ENCODE results near the gene GPR141.

The GPR141 gene

DNA sequence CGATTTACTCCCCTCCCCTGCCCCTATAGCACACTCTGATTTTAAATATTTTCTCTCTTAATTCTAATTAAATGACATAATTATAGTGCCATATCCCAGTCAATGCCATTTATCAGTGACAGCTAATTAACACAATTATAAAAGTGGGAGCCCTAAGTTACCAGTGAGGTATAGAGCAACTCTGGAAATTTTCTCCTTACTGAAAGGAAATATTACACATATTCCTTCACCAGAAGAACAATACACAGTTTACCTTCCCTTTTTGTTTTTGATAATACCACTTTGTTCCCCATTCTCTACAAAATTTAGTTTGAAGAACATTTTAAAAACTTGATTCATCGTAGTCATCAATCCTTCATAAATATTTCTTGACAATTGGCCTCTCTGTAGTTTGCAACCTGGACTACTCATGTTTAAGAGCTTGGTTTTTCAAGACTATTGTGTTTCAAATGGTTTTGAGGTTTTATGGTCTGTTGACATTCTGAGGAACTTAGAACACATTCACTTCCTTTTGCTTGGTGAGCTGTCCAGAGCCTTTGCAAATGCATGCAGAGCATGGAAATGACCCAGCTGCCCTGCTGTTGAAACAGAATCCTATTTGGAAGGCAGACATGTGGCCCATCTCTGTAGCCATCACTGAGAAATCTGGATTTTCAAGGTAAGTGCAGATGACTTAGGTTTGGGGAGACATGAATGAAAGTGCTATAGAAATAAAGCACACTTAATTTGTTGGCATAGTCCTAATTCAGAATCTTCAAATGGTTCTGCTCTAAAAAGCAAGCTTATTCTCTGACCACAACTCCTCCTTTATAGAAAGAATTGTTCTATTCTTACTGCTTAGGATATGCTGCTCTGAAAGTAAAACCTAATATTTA lies at the start of gene GPR141:
Gene GPR141 (plus strand): TSS at position 521 of the 875 bp plus-strand sequence. CDS start 56,628 bp downstream, outside the sequence.
- no peak for ATAC-seq

- ATAC-seq: no peak
These were observed 48.2 kb upstream of the GPR141 start for GRCh38 chr7:37635346-37635745.

DNA sequence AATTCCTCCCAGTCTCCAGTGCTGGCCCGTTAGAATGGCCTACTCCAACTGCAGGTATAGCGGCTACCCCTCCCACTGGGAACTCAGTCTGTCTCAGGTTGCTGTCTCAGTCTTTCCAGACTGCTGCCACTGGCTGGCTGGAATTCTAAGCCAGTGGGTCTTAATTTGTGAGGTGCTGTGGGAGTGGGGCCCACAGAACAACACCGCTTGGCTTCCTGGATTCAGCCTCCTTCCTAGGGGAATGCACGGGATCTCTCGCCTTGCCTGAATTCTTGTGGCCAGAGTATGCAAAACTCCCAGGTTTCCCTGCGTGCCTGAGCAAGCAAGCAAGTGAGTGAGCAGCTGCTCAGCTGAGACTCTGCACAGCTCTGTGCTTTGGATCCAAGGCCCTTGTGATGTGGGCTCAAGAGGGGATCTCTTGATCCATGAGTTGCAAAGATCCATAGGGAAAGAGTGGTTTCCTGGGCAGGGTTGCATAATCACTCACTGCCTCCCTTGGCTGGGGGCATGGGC lies 41.5 kb upstream of the GPR141 start:
- no peak for ATAC-seq

DNA sequence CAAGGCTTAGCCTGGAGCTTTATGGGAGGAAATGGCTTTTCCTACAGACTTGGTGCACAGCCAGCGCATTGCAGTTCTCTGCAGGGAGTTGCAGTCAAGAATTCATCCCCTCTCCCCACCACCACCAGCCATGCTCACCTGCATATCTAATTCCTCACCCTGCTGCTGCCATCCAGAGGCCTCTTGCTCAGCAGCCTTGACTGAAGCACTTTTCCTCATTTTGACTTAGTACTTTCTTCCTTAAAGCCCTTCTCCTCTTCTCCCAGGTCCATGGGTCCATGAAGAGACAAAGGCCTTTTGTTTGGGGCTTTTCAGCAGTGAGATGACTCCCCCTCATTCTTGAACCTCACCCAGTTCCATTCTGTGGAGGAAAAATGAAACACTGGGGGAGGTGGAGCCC lies 39.7 kb upstream of the GPR141 start:
- no peak for ATAC-seq

- ATAC-seq: no peak
These were observed 38.1 kb upstream of the GPR141 start for GRCh38 chr7:37645282-37646050.

- no peak for ATAC-seq
These were observed 26.5 kb upstream of the GPR141 start for GRCh38 chr7:37656913-37657530.

DNA sequence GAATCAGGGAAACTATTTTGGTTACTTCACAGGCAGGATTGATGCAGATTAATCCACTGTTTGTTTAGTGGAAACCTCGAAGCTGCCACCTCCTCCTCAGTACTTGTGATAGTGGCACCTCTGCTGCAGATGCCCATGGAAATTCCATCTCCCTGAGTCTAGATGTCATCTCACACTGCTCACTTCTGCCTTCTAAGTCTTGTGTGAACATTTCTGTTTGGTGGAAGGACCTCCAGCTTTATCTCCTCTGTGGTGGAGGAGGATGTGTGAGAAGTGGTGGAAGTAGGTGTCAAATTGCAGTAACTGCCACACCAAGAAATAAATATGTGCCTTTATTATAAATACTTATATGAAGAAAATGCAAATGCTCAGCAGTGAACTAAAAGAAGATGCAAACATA lies 25.8 kb upstream of the GPR141 start:
- no peak for ATAC-seq

- no peak for ATAC-seq
These were observed 23.5 kb upstream of the GPR141 start for GRCh38 chr7:37659971-37660565.

GRCh38 chr7:37660614-37661013 lies 23.0 kb upstream of the GPR141 start:
- no peak for ATAC-seq

- ATAC-seq: no peak
These were observed 19.9 kb upstream of the GPR141 start for GRCh38 chr7:37663693-37664092.

GRCh38 chr7:37665352-37666022 lies 18.1 kb upstream of the GPR141 start:
- ATAC-seq: no peak

DNA sequence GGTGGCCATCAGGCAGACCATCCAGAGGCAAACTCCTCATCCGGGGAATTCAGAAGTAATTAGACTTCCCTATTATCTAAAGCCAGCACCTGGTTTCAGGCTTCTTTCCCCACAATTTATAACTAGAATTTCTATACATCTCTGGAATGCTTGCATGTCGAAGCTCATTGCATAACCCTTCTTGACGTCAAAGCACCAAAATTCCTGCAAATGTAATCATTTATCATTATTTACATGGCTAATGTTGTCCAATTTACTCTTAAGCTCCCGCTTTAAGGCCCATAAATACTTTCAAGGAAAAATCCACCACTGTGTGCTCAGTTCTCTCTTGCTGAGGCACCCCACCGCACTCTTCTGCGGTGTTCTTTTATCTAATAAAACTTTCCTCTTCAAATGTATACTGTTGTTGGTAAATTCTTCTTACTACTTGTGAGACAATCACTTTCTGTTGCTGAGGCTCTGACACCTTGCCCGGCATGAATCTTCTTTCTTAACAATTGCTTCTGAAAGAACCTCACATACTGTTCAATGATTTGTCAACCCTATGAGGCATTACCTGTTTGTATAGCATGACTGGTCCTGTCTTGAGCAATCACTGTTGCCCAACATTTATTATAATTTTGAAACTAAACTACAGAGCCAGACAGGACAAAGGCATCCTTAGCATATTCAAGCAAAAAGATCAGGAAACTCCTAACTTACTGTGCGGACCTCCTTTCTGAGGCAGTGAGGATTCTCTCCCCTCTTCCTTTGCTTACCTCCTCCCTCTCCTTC lies 17.4 kb upstream of the GPR141 start:
- ATAC-seq: no peak

- no peak for ATAC-seq
These were observed 13.7 kb upstream of the GPR141 start for GRCh38 chr7:37669818-37670217.

- no peak for ATAC-seq
These were observed 13.1 kb upstream of the GPR141 start for GRCh38 chr7:37670436-37670835.

DNA sequence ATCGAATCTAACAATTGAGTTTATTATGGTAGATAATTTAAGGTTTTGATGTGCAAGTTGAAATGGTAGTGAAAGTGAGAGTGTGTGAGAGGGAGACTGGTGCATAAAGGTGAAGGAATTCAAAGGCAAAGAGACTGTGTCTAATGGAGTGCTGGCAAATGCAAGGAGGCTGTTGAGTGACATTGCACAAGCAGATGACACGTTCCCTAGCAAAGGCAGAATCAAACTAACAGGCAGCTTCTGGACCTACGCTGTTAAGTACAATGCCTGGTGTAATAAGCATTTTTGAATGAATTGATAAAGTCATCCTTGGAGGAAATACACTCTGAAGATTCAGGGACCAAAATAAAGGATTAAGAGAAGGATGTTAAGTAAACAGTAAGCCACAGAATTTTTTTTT lies 11.7 kb upstream of the GPR141 start:
- ATAC-seq: no peak

DNA sequence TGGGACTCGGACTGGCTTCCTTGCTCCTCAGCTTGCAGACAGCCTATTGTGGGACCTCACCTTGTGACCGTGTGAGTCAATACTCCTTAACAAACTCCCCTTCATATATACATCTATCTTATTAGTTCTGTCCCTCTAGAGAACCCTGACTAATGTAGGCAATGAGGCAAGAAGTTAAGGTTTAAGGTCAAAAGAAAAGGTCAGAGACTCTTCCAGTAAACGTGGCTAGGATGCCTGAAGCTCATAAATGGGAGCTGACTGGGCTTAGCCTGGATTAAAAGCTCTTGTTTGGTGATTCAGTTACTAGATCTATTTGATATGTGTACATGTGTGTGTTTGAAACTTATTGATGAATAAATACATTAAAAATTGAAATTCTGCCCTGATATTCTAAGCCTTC lies 10.6 kb upstream of the GPR141 start:
- ATAC-seq: no peak

DNA sequence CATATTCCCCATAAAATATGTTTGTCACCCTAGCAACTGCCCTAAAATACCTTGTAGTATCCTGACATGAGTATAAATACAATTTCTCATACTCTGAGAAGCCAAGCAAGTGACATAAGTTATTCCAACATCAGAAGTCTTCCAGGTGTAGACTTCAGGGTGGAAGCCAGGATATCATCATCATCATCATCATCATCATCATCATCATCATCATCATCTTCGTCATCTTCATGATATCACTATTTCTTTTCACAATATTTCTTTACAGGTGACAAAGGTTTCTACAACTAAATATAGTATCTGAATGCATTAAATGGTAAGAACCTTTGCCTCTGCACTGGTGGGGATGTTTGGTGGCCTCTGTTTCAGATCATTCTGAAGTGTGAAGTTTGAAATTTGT lies 10.0 kb upstream of the GPR141 start:
- no peak for ATAC-seq

GRCh38 chr7:37674531-37674930 lies 9.0 kb upstream of the GPR141 start:
- no peak for ATAC-seq

GRCh38 chr7:37675749-37676148 lies 7.8 kb upstream of the GPR141 start:
- ATAC-seq: no peak

GRCh38 chr7:37684927-37685326 lies 1.4 kb downstream of the GPR141 start:
- no peak for ATAC-seq

DNA sequence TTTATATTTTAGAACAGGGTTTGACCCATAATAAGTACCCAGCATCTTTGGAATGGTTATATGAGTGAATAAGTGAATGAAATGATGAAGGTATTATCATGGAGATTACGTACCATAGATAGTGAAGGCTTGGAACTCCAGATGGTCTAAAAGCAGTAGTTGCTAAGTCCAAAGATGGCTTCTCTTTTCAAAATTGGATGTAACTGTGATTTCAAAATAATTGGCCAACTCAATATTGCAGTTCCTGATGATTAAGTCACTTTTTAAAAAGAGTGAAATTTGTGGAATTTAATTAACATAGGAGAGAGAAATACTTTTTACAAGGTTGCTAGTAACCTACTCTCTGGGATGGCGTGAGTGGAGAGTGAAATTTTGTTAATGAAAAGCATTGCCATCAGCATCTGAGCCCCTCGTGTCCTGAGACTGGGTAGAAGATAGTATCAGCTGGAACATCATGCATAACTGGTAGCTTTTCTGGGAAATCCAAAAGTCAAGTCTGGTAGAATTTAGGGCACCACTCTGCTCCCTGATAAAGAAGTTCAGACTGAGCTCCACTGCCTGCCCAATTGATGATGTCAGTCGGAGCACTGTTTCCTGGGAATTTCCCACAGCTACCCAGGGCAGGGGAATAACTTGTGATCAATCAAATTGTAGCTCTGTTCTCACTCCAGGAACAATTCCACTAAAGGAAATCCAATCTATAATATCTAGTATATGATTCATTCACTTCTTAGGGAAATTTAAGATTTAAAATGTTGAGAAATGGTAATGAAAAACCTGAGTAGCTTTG lies 3.2 kb downstream of the GPR141 start:
- no peak for ATAC-seq

Data from activated CD4-positive, CD25-positive, alpha-beta regulatory T cell treated with anti-CD3 and anti-CD28 coated beads, Interleukin-2, amount 50 U/mL, for 24 hours (primary cell).